SH-SY5Y (cell line): ENCODE data around the gene MACROD2.

ENCODE experiments used
- GATA2 ChIP-seq: IDR thresholded peaks from 2 replicates; pipeline ENCODE4 v1.6.1; 2011; ENCODE audit warnings: mild to moderate bottlenecking, low read depth, low read length
- GATA3 ChIP-seq: IDR thresholded peaks from 2 replicates; pipeline ENCODE4 v1.6.1; 2011; ENCODE audit warnings: low read depth, mild to moderate bottlenecking, low read length, moderate library complexity

The MACROD2 gene

GRCh38 chr20:16062661-16063581 lies 2067.6 kb downstream of the MACROD2 start:
- TF ChIP-seq GATA2, result peak; percentile 81
- TF ChIP-seq GATA3, result peak; percentile 81

GRCh38 chr20:16063881-16064280 lies 2068.6 kb downstream of the MACROD2 start:
- TF ChIP-seq GATA3 (no peak), GATA2 (no peak)

DNA sequence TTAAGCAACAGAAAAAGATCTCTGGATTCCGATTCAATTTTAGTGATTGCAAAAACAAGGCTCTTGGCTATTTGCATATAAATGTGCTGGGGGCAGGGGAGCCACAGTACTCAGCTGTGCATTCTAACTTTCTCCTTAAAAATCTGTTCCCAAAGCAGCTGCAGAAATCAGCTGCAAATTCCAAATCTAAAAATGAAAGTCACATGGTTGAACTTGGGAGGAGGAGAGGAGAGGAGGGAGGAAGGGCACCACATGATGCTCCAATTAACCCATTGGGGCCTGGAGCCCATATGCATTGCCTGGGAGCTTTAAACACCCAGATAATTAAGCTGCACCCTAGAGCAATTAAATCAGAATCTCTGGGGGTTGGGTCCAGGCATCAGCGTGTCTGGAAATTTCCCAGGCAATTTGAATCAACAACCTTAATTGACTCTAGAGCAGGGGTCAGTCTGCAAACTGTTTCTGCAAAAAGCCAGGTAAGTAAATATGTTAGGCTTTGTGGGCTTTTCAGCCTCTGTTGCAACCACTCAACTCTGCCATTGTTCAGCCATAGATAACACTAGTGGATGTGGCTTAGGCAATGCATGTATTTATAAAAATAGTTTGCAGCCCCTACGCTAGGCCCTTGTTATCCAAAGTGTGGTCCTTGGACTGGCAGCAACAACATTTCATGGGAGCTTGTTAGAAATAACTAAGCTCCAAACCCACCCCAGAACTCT lies 2069.8 kb downstream of the MACROD2 start:
- TF ChIP-seq GATA3 (no peak), GATA2 (no peak)

GRCh38 chr20:16066571-16066970 lies 2071.3 kb downstream of the MACROD2 start:
- TF ChIP-seq GATA2 (no peak), GATA3 (no peak)

- TF ChIP-seq GATA2 (no peak), GATA3 (no peak)
Measured at GRCh38 chr20:16069389-16070010, 2074.2 kb downstream of the MACROD2 start.

GRCh38 chr20:16072220-16072619 lies 2076.9 kb downstream of the MACROD2 start:
- no peak for TF ChIP-seq GATA3
- TF ChIP-seq GATA2, result no peak

- TF ChIP-seq GATA3, result no peak
Measured at GRCh38 chr20:16078172-16078898, 2083.0 kb downstream of the MACROD2 start.

DNA sequence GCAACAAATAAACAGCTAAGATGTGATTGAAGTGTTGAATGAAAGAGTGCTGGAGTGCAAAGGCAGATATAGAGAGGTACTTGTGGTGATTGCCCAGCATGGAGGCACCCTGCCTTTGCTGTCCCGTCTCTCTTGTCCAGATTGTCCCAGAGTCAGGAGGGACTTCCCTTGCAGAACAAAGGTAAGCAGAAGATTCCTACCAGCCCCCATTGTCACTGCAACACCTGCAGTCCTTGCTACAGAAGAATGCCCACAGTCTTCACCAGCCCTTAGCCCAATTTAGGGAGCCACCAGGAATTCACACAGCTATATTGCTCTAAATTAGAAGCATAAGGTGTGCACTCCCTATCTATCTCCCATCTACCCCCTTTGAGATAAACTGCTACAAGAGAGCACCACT lies 2086.1 kb downstream of the MACROD2 start:
- TF ChIP-seq GATA3 (no peak), GATA2 (no peak)

DNA sequence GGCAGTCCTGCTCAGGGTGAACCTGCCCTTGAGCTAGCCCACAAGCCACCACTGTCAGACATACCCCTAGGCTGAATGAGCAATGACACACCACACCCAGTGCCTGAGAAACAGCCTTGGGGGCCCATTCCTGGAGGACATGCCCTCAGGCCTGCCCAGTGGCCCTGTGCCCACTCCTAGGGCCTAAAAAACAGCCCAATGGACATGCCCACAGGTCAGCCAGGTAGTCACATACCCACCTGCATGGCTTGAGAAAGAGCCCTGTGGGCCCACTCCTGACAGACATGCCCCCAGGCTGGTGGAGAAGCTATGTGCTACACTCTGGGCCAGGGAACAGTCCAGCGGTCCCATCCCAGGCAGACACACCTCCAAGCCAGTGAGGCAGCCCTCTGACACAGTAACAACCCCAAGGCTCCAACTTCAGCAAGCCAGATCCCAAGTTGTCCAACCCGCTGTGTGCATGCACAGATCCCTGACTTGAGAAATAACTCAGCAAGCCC lies 2086.8 kb downstream of the MACROD2 start:
- TF ChIP-seq GATA2 (no peak), GATA3 (no peak)

GRCh38 chr20:16083639-16084280 lies 2088.4 kb downstream of the MACROD2 start:
- TF ChIP-seq GATA3, result no peak

- TF ChIP-seq GATA2 (no peak), GATA3 (no peak)
Measured at GRCh38 chr20:16095226-16095625, 2099.9 kb downstream of the MACROD2 start.

- TF ChIP-seq GATA2, result no peak
Measured at GRCh38 chr20:16096756-16097326, 2101.5 kb downstream of the MACROD2 start.

- TF ChIP-seq GATA3, result no peak
- TF ChIP-seq GATA2, result no peak
Measured at GRCh38 chr20:16097788-16098187, 2102.5 kb downstream of the MACROD2 start.
